Activated CD4-positive, alpha-beta T cell treated with anti-CD3 and anti-CD28 coated beads, Interleukin-2, amount 50 U/mL, for 24 hours (primary cell): ENCODE measurements around the gene KLHL28.

Experiments used
- DNase-seq, 2 donors: peaks; one replicate each; pipeline ENCODE4 v3.0.0-alpha.2; 2020; ENCODE audit warnings: low read depth in 1 of 2, low spot score in 1 of 2

KLHL28 gene

GRCh38 chr14:44961554-44962333, at the start of gene KLHL28, which contains the start of gene TOGARAM1:
TSS of gene KLHL28 (minus strand) at chr14:44961947. CDS start at chr14:44945928, 16,019 bp downstream.
TSS of gene TOGARAM1 (plus strand) at chr14:44962190. CDS start at chr14:44962422, 232 bp downstream.
- DNase-seq: peak; percentile 80 to 97

- DNase-seq: no peak
Measured at GRCh38 chr14:45003924-45004323, 42.2 kb upstream of the KLHL28 start.

GRCh38 chr14:44995770-44996294, 34.1 kb upstream of the KLHL28 start:
- no peak for DNase-seq

- no peak for DNase-seq
Measured at GRCh38 chr14:44995196-44995595, 33.4 kb upstream of the KLHL28 start.

- no peak for DNase-seq
Measured at GRCh38 chr14:44990533-44990932, 28.8 kb upstream of the KLHL28 start.

GRCh38 chr14:44989497-44990440, 28.0 kb upstream of the KLHL28 start:
- no peak for DNase-seq

- no peak for DNase-seq
Measured at GRCh38 chr14:44988694-44989093, 26.9 kb upstream of the KLHL28 start.

GRCh38 chr14:44982594-44982993, 20.8 kb upstream of the KLHL28 start:
- no peak for DNase-seq

GRCh38 chr14:44981198-44981597, 19.5 kb upstream of the KLHL28 start:
- DNase-seq: no peak

- no peak for DNase-seq
Measured at GRCh38 chr14:44979740-44980356, 18.1 kb upstream of the KLHL28 start.

GRCh38 chr14:44979273-44979672, 17.5 kb upstream of the KLHL28 start:
- no peak for DNase-seq

- DNase-seq: no peak
Measured at GRCh38 chr14:44971459-44971858, 9.7 kb upstream of the KLHL28 start.

GRCh38 chr14:44970907-44971306, 9.2 kb upstream of the KLHL28 start:
- DNase-seq: no peak

- DNase-seq: no peak
Measured at GRCh38 chr14:44968714-44969113, 7.0 kb upstream of the KLHL28 start.

GRCh38 chr14:44966601-44967336, 5.0 kb upstream of the KLHL28 start:
- no peak for DNase-seq

- DNase-seq: no peak
Measured at GRCh38 chr14:44963775-44964380, 2.1 kb upstream of the KLHL28 start.

- no peak for DNase-seq
Measured at GRCh38 chr14:44963044-44963528, 1.3 kb upstream of the KLHL28 start.

GRCh38 chr14:44962334-44963043, 742 bp upstream of the KLHL28 start:
- DNase-seq: peak in 1 of 2 donors; percentile 10

GRCh38 chr14:44961151-44961553, 595 bp downstream of the KLHL28 start:
- DNase-seq: peak in 1 of 2 donors; percentile 51
